ENCODE measurements around the gene CRYGA. TPM values are rescaled to one million over a fixed set of nuclear protein-coding genes. Genes with fewer than 3 reads are reported as not detected.

CRYGA gene
- total RNA-seq, 1 donor = not detected

DNA sequence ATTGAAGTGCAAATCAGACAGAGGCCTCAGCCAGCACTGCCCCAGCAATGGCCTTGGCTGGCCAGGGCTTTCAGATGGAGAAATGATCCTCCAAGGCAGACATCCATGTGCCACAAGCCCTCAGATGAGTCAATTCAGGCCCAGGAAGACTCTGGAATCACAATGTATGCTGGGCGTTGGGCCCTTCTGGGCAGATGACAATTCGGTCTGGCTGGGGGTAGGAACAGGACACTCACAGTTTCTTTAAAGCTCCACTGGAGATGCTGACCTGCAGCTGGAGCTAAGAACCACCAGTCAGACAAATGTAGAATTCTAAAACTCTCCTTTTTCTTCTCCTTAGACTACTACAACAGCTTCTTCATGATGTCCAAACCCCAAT is 26.7 kb downstream of the CRYGA start:
- TF ChIP-seq, protein P1, sequence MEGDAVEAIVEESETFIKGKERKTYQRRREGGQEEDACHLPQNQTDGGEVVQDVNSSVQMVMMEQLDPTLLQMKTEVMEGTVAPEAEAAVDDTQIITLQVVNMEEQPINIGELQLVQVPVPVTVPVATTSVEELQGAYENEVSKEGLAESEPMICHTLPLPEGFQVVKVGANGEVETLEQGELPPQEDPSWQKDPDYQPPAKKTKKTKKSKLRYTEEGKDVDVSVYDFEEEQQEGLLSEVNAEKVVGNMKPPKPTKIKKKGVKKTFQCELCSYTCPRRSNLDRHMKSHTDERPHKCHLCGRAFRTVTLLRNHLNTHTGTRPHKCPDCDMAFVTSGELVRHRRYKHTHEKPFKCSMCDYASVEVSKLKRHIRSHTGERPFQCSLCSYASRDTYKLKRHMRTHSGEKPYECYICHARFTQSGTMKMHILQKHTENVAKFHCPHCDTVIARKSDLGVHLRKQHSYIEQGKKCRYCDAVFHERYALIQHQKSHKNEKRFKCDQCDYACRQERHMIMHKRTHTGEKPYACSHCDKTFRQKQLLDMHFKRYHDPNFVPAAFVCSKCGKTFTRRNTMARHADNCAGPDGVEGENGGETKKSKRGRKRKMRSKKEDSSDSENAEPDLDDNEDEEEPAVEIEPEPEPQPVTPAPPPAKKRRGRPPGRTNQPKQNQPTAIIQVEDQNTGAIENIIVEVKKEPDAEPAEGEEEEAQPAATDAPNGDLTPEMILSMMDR (IDR thresholded peaks at IDR 0.05; ENCODE audit: insufficient read depth, low read length) = no peak
- no peak overlapping the region for H3K4me3 ChIP-seq (ENCODE audit: low read depth, low read length)
- no peak for DNase-seq (ENCODE audit: low read depth)

DNA sequence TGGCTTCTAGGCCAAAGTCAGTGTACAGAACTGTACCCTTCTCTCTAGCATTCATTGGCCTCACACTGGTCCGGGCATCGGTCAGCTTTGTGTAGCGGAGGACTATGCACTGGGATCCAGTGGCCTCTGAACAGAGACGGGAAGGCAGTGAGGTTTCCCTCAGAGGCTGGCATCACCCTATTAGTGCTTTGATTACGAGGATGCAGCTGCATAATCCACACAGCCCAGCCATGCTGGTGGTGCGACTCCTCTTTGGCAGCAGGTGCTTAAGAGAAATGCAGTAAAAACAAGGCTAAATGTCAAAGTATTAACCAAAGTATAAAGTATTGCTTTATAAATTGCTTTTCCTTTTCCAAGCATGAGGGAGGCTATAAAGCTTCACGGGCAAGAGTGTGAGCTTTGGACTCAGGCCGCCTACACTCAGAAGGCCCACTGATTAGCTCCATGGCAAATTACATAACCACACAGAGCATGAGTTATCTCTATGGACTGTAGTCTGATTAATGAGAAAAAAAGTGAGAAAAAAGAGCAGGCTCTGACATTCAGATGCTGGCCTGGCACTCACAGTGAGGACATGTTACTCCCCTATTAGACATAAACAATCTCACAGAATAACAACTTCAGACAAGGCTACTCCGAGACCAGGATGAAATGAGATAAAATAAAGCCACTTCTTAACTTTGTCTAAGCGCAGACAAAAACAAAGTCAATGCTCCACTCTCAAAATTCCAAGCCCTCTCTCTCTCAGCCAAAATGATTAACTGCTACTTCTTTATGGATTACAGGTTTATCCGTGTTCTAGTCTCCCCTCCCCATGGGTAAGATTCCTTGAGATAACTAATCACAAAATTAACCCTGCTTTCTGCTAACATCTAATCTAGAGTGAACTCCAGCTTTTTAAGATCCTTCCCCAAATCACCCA is 27.3 kb downstream of the CRYGA start:
- H3K4me3 ChIP-seq (ENCODE audit: low read depth, low read length) = no peak overlapping the region
- TF ChIP-seq, protein P1 (IDR thresholded peaks at IDR 0.05; ENCODE audit: insufficient read depth, low read length) = no peak
- DNase-seq (ENCODE audit: low read depth) = no peak

DNA sequence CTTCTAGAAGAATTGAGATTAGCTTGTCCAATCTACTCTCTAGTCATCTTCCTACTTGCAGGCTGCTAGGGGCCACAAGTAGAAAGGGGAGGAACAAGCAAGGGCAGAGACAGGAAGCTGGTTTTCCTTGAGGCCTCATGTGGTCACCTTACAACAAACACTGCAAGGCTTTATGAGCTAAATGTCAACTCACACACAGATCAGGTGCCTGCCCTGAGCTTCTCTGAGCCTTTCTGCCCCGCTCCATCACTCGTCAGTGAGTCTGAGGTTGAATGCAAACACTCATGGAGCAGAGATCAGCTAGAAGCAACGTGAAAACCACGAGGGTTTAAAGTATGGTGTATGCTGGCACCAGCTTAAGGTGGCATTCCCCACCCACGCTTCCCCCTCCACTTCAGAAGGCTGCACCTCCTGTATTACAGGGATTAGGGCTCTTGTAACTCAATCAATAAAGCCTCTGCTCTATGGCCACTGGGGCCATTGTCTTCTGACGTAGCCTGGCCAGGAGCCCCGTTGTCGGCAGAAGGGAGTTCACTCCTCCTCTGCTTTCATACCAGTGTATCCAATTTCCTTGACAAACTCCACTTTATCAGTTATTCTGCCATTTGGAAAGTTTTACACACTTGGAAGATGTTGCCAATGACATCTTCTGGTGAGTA is 28.3 kb downstream of the CRYGA start:
- DNase-seq (ENCODE audit: low read depth) = no peak
- no peak overlapping the region for H3K4me3 ChIP-seq (ENCODE audit: low read depth, low read length)
- TF ChIP-seq, protein P1 (IDR thresholded peaks at IDR 0.05; ENCODE audit: insufficient read depth, low read length) = no peak

DNA sequence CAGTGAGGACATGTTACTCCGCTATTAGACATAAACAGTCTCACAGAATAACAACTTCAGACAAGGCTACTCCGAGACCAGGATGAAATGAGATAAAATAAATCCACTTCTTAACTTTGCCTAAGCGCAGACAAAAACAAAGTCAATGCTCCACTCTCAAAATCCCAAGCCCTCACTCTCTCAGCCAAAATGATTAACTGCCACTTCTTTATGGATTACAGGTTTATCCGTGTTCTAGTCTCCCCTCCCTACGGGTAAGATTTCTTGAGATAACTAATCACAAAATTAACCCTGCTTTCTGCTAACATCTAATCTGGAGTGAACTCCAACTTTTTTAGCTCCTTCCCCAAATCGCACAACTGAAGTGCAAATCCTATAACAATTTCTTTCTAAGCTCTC is 32.7 kb downstream of the CRYGA start:
- H3K4me3 ChIP-seq (ENCODE audit: low read depth, low read length) = no peak overlapping the region
- TF ChIP-seq, protein P1 (IDR thresholded peaks at IDR 0.05; ENCODE audit: insufficient read depth, low read length) = no peak
- no peak for DNase-seq (ENCODE audit: low read depth)

DNA sequence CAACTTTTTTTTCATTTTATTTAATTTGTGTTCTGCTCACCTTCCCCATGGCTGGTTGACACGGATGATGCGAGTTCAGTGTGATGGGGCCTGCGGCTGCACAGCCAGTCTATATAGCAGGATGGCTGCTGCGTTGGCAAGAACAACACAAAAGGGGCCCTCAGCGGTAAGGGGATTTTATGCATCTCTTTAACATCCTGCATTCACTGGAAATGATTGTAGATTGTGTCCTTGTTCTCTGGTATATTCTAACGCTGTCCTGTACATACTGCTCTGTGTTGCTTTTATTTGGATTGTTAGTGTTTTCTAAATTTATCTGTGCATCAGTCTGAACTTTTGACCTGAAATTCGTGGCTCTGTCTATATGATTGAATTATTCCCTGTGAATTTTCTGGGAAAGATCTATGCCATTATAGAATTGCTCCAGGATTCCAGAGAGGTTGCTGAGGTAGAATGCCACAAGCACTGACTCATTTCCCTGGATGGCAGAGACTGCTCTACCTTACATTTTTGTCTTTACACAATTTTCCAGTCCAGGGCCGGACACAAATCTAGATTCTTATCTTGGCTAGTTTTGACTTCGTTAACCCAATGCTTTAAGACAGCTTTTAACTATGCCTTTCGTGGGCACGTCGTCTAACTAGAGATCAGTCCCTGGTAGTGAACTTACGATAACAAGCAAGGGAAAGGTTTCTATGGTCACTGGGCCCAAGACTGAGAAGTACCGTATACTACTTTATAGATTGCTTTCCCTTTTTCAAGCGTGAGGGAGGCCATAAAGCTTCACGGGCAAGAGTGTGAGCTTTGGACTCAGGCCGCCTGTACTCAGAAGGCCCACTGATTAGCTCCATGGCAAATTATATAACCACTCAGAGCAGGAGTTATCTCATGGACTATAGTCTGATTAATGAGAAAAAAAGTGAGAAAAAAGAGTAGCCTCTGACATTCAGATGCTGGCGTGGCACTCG is 33.4 kb downstream of the CRYGA start, which contains the start of gene CRYGC:
CRYGC (minus strand) TSS at position 85 of the 968 bp plus-strand sequence; CDS start at position 49, 36 bp downstream.
- H3K4me3 ChIP-seq (ENCODE audit: low read depth, low read length) = no peak within 1 kb of the TSS
- TF ChIP-seq, protein P1 (IDR thresholded peaks at IDR 0.05; ENCODE audit: insufficient read depth, low read length) = no peak
- no peak for DNase-seq (ENCODE audit: low read depth)

DNA sequence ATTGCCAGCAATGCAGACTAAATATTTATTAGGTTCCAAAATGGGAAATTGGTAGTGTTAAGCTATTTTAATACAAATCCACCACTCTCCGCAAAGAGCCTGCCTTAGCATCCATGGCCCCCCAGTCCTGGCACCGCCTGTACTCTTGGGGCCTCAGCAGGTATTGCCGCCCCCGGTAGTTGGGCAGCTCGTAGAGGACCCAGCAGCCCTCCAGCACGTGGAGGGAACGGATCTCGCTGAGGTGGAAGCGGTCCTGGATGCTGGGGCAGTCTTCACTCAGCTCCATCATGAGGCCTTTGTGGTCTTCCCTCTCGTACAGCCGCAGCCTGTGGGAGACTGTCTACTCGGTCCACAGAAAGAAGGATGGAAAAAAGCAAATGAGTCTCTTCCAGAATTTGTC is 35.3 kb downstream of the CRYGA start:
- TF ChIP-seq, protein P1 (IDR thresholded peaks at IDR 0.05; ENCODE audit: insufficient read depth, low read length) = no peak
- no peak for DNase-seq (ENCODE audit: low read depth)

More for the DNA sequence above, 35.3 kb downstream of the CRYGA start:
- no peak overlapping the region for H3K4me3 ChIP-seq (ENCODE audit: low read depth, low read length)

Data from fibroblast of the aortic adventitia (primary cell).